Activated CD4-positive, alpha-beta T cell treated with anti-CD3 and anti-CD28 coated beads, Interleukin-2, amount 50 U/mL, for 24 hours (primary cell): ENCODE measurements around the gene SESN2.

Experiments
- DNase-seq, 2 donors: peaks; one replicate each; pipeline ENCODE4 v3.0.0-alpha.2; 2020; ENCODE audit warnings: low read depth in 1 of 2, low spot score in 1 of 2

Gene SESN2

DNA sequence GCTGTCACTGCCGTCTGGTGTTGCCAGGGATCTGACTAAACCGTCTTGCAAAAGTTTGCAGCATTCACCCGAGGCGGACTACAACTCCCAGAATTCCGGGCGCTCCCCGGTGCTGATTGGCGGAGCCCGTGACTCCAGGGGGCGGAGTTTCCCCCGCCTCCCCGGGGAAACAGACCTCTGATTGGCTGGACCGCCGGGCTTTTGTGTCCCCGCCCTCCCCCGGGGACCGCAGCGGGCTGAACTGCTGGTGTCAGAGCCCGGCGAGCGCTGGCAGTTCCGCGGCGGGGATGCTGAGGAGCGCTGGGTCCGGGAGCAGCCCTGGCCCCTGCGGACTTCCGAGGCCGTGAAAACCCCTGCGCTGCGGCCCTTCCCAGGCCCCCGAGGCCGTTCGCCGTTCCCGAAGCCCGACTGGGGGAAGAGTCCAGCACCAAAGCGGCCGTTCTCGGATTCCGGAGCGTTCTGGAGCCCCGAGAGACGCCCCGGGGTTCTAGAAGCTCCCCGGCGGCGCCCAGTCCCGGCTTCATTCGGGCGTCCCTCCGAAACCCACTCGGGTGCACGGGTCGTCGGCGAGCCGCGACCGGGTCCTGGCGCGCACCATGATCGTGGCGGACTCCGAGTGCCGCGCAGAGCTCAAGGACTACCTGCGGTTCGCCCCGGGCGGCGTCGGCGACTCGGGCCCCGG is at the start of gene SESN2:
Gene SESN2, plus strand, starts transcription at position 267 of the 682 bp plus-strand sequence. Its CDS starts 330 bp downstream, at position 597.
- DNase-seq, result peak; percentile 97 to 100

GRCh38 chr1:28209700-28210099 is 49.6 kb upstream of the SESN2 start:
- no peak for DNase-seq

DNA sequence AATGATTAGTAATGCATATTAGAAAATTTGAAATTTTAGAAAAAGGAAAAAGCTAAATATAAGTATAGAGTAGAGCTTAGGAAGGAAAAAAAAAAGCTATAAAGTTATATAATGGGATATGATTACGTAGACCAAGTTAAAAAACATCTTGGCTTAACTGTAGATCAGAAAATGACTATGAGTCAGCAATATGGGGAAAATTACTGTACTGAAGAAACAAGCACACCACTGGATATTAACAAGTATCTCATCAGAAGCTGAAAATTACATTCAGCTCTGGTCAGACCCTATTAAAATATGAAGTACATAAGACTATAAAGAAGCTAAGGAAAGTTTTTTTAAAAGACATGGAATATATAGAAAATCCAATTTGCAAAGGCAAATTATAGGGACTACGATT is 46.0 kb upstream of the SESN2 start:
- DNase-seq, result no peak

DNA sequence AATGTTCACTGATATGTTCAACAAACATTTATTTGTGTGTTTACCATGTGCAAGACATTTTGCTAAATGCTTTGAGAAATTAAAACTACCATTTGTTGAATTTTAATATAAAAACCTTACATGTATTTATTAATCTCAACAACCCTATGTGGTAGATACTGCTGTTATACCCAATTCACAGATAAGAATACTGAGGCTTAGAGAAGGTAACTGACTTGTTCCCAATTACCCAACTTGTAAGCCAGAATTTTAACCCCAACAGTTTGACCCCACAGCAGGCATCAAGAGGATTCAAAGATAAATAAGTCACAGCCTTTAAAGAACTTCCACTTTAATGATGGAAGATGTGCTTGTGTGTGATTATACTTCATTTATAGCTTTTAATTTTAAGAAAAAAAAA is 30.2 kb upstream of the SESN2 start:
- DNase-seq, result no peak

- no peak for DNase-seq
These were observed 29.3 kb upstream of the SESN2 start for GRCh38 chr1:28229996-28230395.

- peak; percentile 91 to 93 for DNase-seq
These were observed 26.6 kb upstream of the SESN2 start, which contains the start of gene DNAJC8 for GRCh38 chr1:28232558-28233263. Gene DNAJC8, minus strand, starts transcription at chr1:28233029. Its CDS starts 31 bp downstream, at chr1:28232998.

- DNase-seq, result no peak
These were observed 26.1 kb upstream of the SESN2 start for GRCh38 chr1:28233264-28233606.

GRCh38 chr1:28235755-28236655 is 23.3 kb upstream of the SESN2 start, which contains the start of gene ATP5IF1:
Gene ATP5IF1, plus strand, starts transcription at chr1:28236124. Its CDS starts 60 bp downstream, at chr1:28236184.
- peak; percentile 82 to 96 for DNase-seq

GRCh38 chr1:28236656-28237322 is 22.5 kb upstream of the SESN2 start:
- no peak for DNase-seq

DNA sequence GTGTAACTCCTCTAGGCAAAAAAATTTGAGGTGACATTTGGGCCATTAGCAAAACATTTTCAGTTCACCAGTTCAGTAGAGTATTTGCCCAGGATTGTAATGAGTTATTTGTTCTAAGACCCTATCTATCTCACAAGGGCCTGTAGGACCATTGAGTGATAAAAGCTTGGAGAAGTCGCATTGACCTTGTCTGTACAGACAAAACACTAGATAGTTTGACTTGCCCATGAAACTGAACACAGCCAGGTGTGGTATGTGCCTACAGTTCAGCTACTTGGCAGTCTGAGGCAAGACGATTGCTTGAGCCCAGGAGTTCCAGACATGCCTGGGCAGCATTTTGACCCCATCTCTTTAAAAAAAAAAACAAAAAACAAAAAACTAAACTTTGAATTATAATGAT is 20.3 kb upstream of the SESN2 start:
- no peak for DNase-seq

GRCh38 chr1:28240024-28240423 is 19.3 kb upstream of the SESN2 start:
- no peak for DNase-seq

- DNase-seq, result no peak
These were observed 17.6 kb upstream of the SESN2 start for GRCh38 chr1:28241638-28242241.

GRCh38 chr1:28243685-28244311 is 15.5 kb upstream of the SESN2 start:
- DNase-seq, result no peak

- no peak for DNase-seq
These were observed 14.6 kb upstream of the SESN2 start for GRCh38 chr1:28244549-28245251.

GRCh38 chr1:28246427-28246832 is 12.9 kb upstream of the SESN2 start:
- peak in 1 of 2 donors; percentile 27 for DNase-seq

DNA sequence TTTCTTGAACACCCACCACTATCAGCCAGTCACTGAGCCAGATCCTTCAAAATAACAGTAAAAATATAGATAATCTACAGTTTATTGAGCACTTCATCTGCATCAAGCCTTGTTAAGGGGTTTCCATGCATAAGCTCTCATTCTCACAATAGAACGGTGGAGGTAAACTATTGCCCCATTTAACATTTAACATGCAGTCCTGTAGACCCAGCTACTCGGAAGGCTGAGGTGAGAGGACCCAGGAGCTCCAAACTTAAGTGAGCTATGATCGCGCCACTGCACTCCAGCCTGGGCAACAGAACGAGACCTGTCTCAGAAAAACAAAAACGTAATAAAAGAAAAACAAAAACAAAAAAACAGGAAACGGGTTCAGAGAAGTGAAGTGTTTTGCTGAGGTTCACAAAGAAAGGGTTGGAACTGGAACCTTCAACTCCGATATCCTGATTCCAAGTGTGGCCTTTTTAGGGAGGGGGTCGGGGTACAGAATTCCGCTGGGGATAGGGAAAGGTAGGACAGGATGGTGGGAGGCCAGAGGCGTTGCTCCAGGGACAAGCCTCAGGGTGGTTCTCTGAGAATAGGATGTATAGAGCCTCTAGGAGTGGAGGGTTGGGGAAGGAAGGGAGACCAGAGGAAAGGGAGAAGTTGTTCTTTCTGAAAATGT is 11.6 kb upstream of the SESN2 start:
- DNase-seq, result no peak

GRCh38 chr1:28248273-28249012 is 10.9 kb upstream of the SESN2 start:
- peak; percentile 68 to 74 for DNase-seq
